HG02938 (cell line): ENCODE measurements around the gene MYO5B.

Source experiments
- ATAC-seq: cut with Tn5 transposase; IDR thresholded peaks from one replicate; pipeline ENCODE4 v1.9.1; 2021; ENCODE audit warnings: mild to moderate bottlenecking, moderate library complexity; ENCODE audit not compliant: unreplicated experiment

Gene MYO5B

GRCh38 chr18:49862656-49863385, 332.1 kb downstream of the MYO5B start:
- no peak for ATAC-seq

- ATAC-seq, result no peak
These were observed 333.3 kb downstream of the MYO5B start for GRCh38 chr18:49861659-49862058.

- no peak for ATAC-seq
These were observed 335.2 kb downstream of the MYO5B start for GRCh38 chr18:49859725-49860124.

GRCh38 chr18:49859021-49859359, 336.0 kb downstream of the MYO5B start:
- no peak for ATAC-seq

GRCh38 chr18:49858309-49859020, 336.5 kb downstream of the MYO5B start:
- no peak for ATAC-seq

- ATAC-seq, result no peak
These were observed 337.2 kb downstream of the MYO5B start for GRCh38 chr18:49857708-49858107.

- ATAC-seq, result no peak
These were observed 338.5 kb downstream of the MYO5B start for GRCh38 chr18:49856496-49856895.

GRCh38 chr18:49855711-49856415, 339.1 kb downstream of the MYO5B start:
- ATAC-seq, result no peak

GRCh38 chr18:49854681-49855080, 340.3 kb downstream of the MYO5B start:
- ATAC-seq, result no peak

- ATAC-seq, result no peak
These were observed 341.5 kb downstream of the MYO5B start for GRCh38 chr18:49853436-49853835.

GRCh38 chr18:49853011-49853410, 341.9 kb downstream of the MYO5B start:
- no peak for ATAC-seq

- no peak for ATAC-seq
These were observed 343.3 kb downstream of the MYO5B start for GRCh38 chr18:49851624-49852023.

- ATAC-seq, result no peak
These were observed 344.3 kb downstream of the MYO5B start for GRCh38 chr18:49850636-49851035.

- ATAC-seq, result no peak
These were observed 345.4 kb downstream of the MYO5B start for GRCh38 chr18:49849331-49850217.

- ATAC-seq, result no peak
These were observed 346.8 kb downstream of the MYO5B start for GRCh38 chr18:49848115-49848514.

- no peak for ATAC-seq
These were observed 347.4 kb downstream of the MYO5B start for GRCh38 chr18:49847524-49847923.

GRCh38 chr18:49846718-49847470, 348.1 kb downstream of the MYO5B start:
- ATAC-seq, result no peak

GRCh38 chr18:49846361-49846662, 348.6 kb downstream of the MYO5B start:
- no peak for ATAC-seq

- no peak for ATAC-seq
These were observed 349.2 kb downstream of the MYO5B start for GRCh38 chr18:49845629-49846360.

GRCh38 chr18:49844903-49845302, 350.0 kb downstream of the MYO5B start:
- ATAC-seq, result no peak
